SJSA1 (cell line): Measurements from ENCODE around the gene ALPK3. TPM values are rescaled to one million over a fixed set of nuclear protein-coding genes. Genes with fewer than 3 reads are reported as not detected.
"Not testable (repeated sequence)": the region's sequence is repeated elsewhere in the genome, so short reads cannot be mapped to it uniquely, and the experiment has no call there.

Experiments
- DNase-seq, 2 experiments: peaks; one replicate each; pipeline ENCODE4 v3.0.0-alpha.2; 2015 to 2020; ENCODE audit warnings: low spot score in 2 of 2, low read depth in 1 of 2
- H3K27ac ChIP-seq: fragments of 250-450 bp; sonication (Bioruptor Pico); 2 replicates; pipeline ENCODE4 v1.5.1; 2020; ENCODE audit warnings: mild to moderate bottlenecking, moderate library complexity
- H3K27me3 ChIP-seq: fragments of 250-450 bp; sonication (Bioruptor Pico); replicated peaks from 2 replicates; pipeline ENCODE4 v1.5.1; 2020; ENCODE audit warnings: mild to moderate bottlenecking, moderate library complexity
- H3K36me3 ChIP-seq: fragments of 250-450 bp; sonication (Bioruptor Pico); 2 replicates; pipeline ENCODE4 v1.5.1; 2020; ENCODE audit warnings: mild to moderate bottlenecking
- H3K4me1 ChIP-seq: fragments of 250-450 bp; sonication (Bioruptor Pico); replicated peaks from 2 replicates; pipeline ENCODE4 v1.6.1; 2021; ENCODE audit warnings: mild to moderate bottlenecking
- H3K4me3 ChIP-seq: fragments of 250-450 bp; sonication (Bioruptor Pico); 2 replicates; pipeline ENCODE4 v1.5.1; 2020; ENCODE audit warnings: mild to moderate bottlenecking
- H3K9me3 ChIP-seq: fragments of 250-450 bp; sonication (Bioruptor Pico); replicated peaks from 2 replicates; pipeline ENCODE4 v1.5.1; 2020; ENCODE audit warnings: mild to moderate bottlenecking
- total RNA-seq: library from RNA; depleted of rRNA; stranded (reverse); fragments of >200 nt; shearing (Covaris generic); gene quantifications from 2 replicates; pipeline ENCODE4 v1.2.3, GENCODE V29; 2014

ALPK3 gene
- total RNA-seq, 1 experiment from 2014 or later = 0.03 TPM

- H3K9me3 ChIP-seq = no peaks in the 10 kb centered on the region
- no peak overlapping the region for H3K4me3 ChIP-seq
- no peak overlapping the region for H3K27ac ChIP-seq
- peaks cover 7% of the 10 kb centered on the region for H3K4me1 ChIP-seq
- no peaks in the 10 kb centered on the region for H3K27me3 ChIP-seq
- no peaks in the 10 kb centered on the region for H3K36me3 ChIP-seq
- no peak for DNase-seq
Observed at GRCh38 chr15:84835661-84836337, 18.6 kb downstream of the ALPK3 start.

- H3K4me1 ChIP-seq = peaks cover 12% of the 10 kb centered on the region
- no peak overlapping the region for H3K27ac ChIP-seq
- H3K4me3 ChIP-seq = no peak overlapping the region
- no peaks in the 10 kb centered on the region for H3K36me3 ChIP-seq
- no peak for DNase-seq
- no peaks in the 10 kb centered on the region for H3K9me3 ChIP-seq
- no peaks in the 10 kb centered on the region for H3K27me3 ChIP-seq
Observed at GRCh38 chr15:84836844-84837243, 19.7 kb downstream of the ALPK3 start.

GRCh38 chr15:84839714-84840113 is 22.6 kb downstream of the ALPK3 start:
- Histone ChIP-seq H3K4me1 (peaks cover 12% of the 10 kb centered on the region), H3K36me3 (no peaks in the 10 kb centered on the region), H3K27ac (no peak overlapping the region), H3K9me3 (no peaks in the 10 kb centered on the region), H3K4me3 (no peak overlapping the region), H3K27me3 (no peaks in the 10 kb centered on the region)
- DNase-seq = no peak

- H3K36me3 ChIP-seq = no peaks in the 10 kb centered on the region
- H3K27ac ChIP-seq = no peak overlapping the region
- H3K9me3 ChIP-seq = no peaks in the 10 kb centered on the region
- H3K4me3 ChIP-seq = no peak overlapping the region
- no peak for DNase-seq
- H3K4me1 ChIP-seq = peaks cover 12% of the 10 kb centered on the region
- no peaks in the 10 kb centered on the region for H3K27me3 ChIP-seq
Observed at GRCh38 chr15:84840255-84840654, 23.1 kb downstream of the ALPK3 start.

- no peak overlapping the region for H3K4me3 ChIP-seq
- no peak overlapping the region for H3K27ac ChIP-seq
- peak in 1 of 2 experiments; percentile 22 for DNase-seq
- H3K36me3 ChIP-seq = no peaks in the 10 kb centered on the region
- H3K27me3 ChIP-seq = no peaks in the 10 kb centered on the region
- peaks cover 3% of the 10 kb centered on the region; the same call in 1 of the 2 replicates for H3K9me3 ChIP-seq
- H3K4me1 ChIP-seq = peaks cover 12% of the 10 kb centered on the region
Observed at GRCh38 chr15:84840741-84841429, 23.7 kb downstream of the ALPK3 start.

- Histone ChIP-seq H3K9me3 (peaks cover 5% of the 10 kb centered on the region), H3K4me3 (no peak overlapping the region), H3K27ac (no peak overlapping the region), H3K4me1 (peaks cover 12% of the 10 kb centered on the region), H3K36me3 (no peaks in the 10 kb centered on the region), H3K27me3 (no peaks in the 10 kb centered on the region)
- DNase-seq = no peak
Observed at GRCh38 chr15:84842781-84843180, 25.6 kb downstream of the ALPK3 start.

GRCh38 chr15:84844964-84845363 is 27.8 kb downstream of the ALPK3 start:
- peaks cover 5% of the 10 kb centered on the region for H3K9me3 ChIP-seq
- H3K4me1 ChIP-seq = peaks cover 12% of the 10 kb centered on the region
- H3K4me3 ChIP-seq = no peak overlapping the region
- H3K27ac ChIP-seq = no peak overlapping the region
- no peaks in the 10 kb centered on the region for H3K36me3 ChIP-seq
- no peak for DNase-seq
- no peaks in the 10 kb centered on the region for H3K27me3 ChIP-seq

GRCh38 chr15:84845631-84846030 is 28.5 kb downstream of the ALPK3 start:
- peak; percentile 15 to 63 for DNase-seq
- not testable (repeated sequence) for H3K9me3 ChIP-seq, H3K4me3 ChIP-seq, H3K4me1 ChIP-seq, H3K27ac ChIP-seq, H3K27me3 ChIP-seq, H3K36me3 ChIP-seq

- no peak for DNase-seq
Observed at GRCh38 chr15:84846269-84846668, 29.1 kb downstream of the ALPK3 start.

GRCh38 chr15:84847382-84847781 is 30.2 kb downstream of the ALPK3 start:
- H3K4me3 ChIP-seq = no peak overlapping the region
- H3K36me3 ChIP-seq = no peaks in the 10 kb centered on the region
- no peak for DNase-seq
- H3K9me3 ChIP-seq = peaks cover 5% of the 10 kb centered on the region
- no peak overlapping the region for H3K27ac ChIP-seq
- no peaks in the 10 kb centered on the region for H3K27me3 ChIP-seq
- H3K4me1 ChIP-seq = no peaks in the 10 kb centered on the region

More at GRCh38 chr15:84846269-84846668, 29.1 kb downstream of the ALPK3 start:
- Histone ChIP-seq H3K9me3 (peaks cover 5% of the 10 kb centered on the region), H3K4me3 (no peak overlapping the region), H3K27me3 (no peaks in the 10 kb centered on the region), H3K27ac (no peak overlapping the region), H3K36me3 (no peaks in the 10 kb centered on the region), H3K4me1 (peaks cover under 1% of the 10 kb centered on the region)

- Histone ChIP-seq H3K27me3 (no peaks in the 10 kb centered on the region), H3K4me1 (peaks cover 6% of the 10 kb centered on the region; the same call in 1 of the 2 replicates), H3K27ac (no peak overlapping the region), H3K4me3 (no peak overlapping the region), H3K36me3 (no peaks in the 10 kb centered on the region), H3K9me3 (no peaks in the 10 kb centered on the region)
- DNase-seq = no peak
Observed at GRCh38 chr15:84852212-84852611, 35.1 kb downstream of the ALPK3 start.

GRCh38 chr15:84855136-84855535 is 38.0 kb downstream of the ALPK3 start:
- no peak overlapping the region for H3K4me3 ChIP-seq
- H3K36me3 ChIP-seq = no peaks in the 10 kb centered on the region
- no peak for DNase-seq
- H3K4me1 ChIP-seq = peaks cover 6% of the 10 kb centered on the region; the same call in 1 of the 2 replicates
- H3K9me3 ChIP-seq = no peaks in the 10 kb centered on the region
- H3K27ac ChIP-seq = no peak overlapping the region
- H3K27me3 ChIP-seq = no peaks in the 10 kb centered on the region

- Histone ChIP-seq H3K4me3 (no peak overlapping the region), H3K4me1 (peaks cover 6% of the 10 kb centered on the region; the same call in 1 of the 2 replicates), H3K36me3 (no peaks in the 10 kb centered on the region), H3K27me3 (no peaks in the 10 kb centered on the region), H3K9me3 (no peaks in the 10 kb centered on the region), H3K27ac (no peak overlapping the region)
- no peak for DNase-seq
Observed at GRCh38 chr15:84855765-84856164, 38.6 kb downstream of the ALPK3 start.

GRCh38 chr15:84856731-84857417 is 39.7 kb downstream of the ALPK3 start:
- Histone ChIP-seq H3K27ac (no peak overlapping the region), H3K36me3 (no peaks in the 10 kb centered on the region), H3K4me3 (no peak overlapping the region), H3K27me3 (peaks cover 3% of the 10 kb centered on the region; the same call in 1 of the 2 replicates), H3K4me1 (peaks cover 6% of the 10 kb centered on the region; the same call in 1 of the 2 replicates), H3K9me3 (no peaks in the 10 kb centered on the region)
- DNase-seq = no peak
